OCI-LY7 (cell line): ENCODE results near the gene DOK4. TPM values are rescaled to one million over a fixed set of nuclear protein-coding genes. Genes with fewer than 3 reads are reported as not detected.

ENCODE experiments used
- BruUV-seq: library from RNA; stranded (reverse); fragments of 400-500 nt; replicated peaks from 2 replicates; lab custom pipeline; 2021; lab: Mats Ljungman, UMichigan
- CTCF ChIA-PET: fragments of 300-600 bp; sonication (Branson Sonifier 250); formaldehyde crosslinking; loops from one replicate; lab custom pipeline; 2022; ENCODE audit warnings: antibody characterized with exemption; ENCODE audit not compliant: unreplicated experiment; lab: Charles Lee
- POLR2A ChIA-PET: fragments of 300-600 bp; sonication (Branson Sonifier 250); formaldehyde crosslinking; loops from one replicate; lab custom pipeline; 2022; ENCODE audit warnings: antibody characterized with exemption; lab: Charles Lee
- DNase-seq: peaks from one replicate; pipeline ENCODE4 v3.0.0-alpha.2; 2015; ENCODE audit warnings: low spot score
- H2AFZ ChIP-seq: fragments of 200-600 bp; sonication (generic), shearing (Covaris generic); 2 replicates; pipeline ENCODE4 v1.6.1; 2014; ENCODE audit warnings: mild to moderate bottlenecking, antibody characterized with exemption, low read length, moderate library complexity
- H3K27ac ChIP-seq: fragments of 200-600 bp; sonication (generic); 2 replicates; pipeline ENCODE4 v1.5.1; 2014; ENCODE audit warnings: mixed run types, low read depth, mild to moderate bottlenecking, moderate library complexity, low read length, inconsistent platforms; ENCODE audit not compliant: poor library complexity, severe bottlenecking
- H3K36me3 ChIP-seq: fragments of 200-600 bp; sonication (generic); 2 replicates; pipeline ENCODE4 v1.6.1; 2014; ENCODE audit warnings: mild to moderate bottlenecking, antibody characterized with exemption, low read length, moderate library complexity, mixed read lengths; ENCODE audit not compliant: insufficient read depth
- H3K4me1 ChIP-seq: fragments of 200-600 bp; sonication (generic); 2 replicates; pipeline ENCODE4 v1.5.1; 2014; ENCODE audit warnings: mild to moderate bottlenecking, low read length; ENCODE audit not compliant: insufficient read depth, poor library complexity, severe bottlenecking
- H3K4me2 ChIP-seq: fragments of 200-600 bp; sonication (generic); 2 replicates; pipeline ENCODE4 v1.6.1; 2014; ENCODE audit warnings: mild to moderate bottlenecking, low read length
- H3K4me3 ChIP-seq: fragments of 200-600 bp; sonication (generic); 2 replicates; pipeline ENCODE4 v1.5.1; 2014; ENCODE audit warnings: mild to moderate bottlenecking, low read depth, low read length; ENCODE audit not compliant: poor library complexity, severe bottlenecking
- H3K79me2 ChIP-seq: fragments of 200-600 bp; sonication (generic); 2 replicates; pipeline ENCODE4 v1.6.1; 2016; ENCODE audit warnings: low read depth, mild to moderate bottlenecking, low read length, moderate library complexity, mixed read lengths; ENCODE audit not compliant: insufficient read depth
- H3K9me2 ChIP-seq: fragments of 200-600 bp; sonication (generic); 2 replicates; pipeline ENCODE4 v1.6.1; 2016; ENCODE audit warnings: mild to moderate bottlenecking, low read length, mixed read lengths; ENCODE audit not compliant: insufficient read depth
- H3K9me3 ChIP-seq: fragments of 200-600 bp; sonication (generic); 2 replicates; pipeline ENCODE4 v1.6.1; 2014; ENCODE audit warnings: mild to moderate bottlenecking, mixed run types, low read length, mixed read lengths
- H4K20me1 ChIP-seq: fragments of 200-600 bp; sonication (generic); 2 replicates; pipeline ENCODE4 v1.6.1; 2014; ENCODE audit warnings: mild to moderate bottlenecking, antibody characterized with exemption, low read length, moderate library complexity, mixed read lengths; ENCODE audit not compliant: insufficient read depth
- EZH2phosphoT487 ChIP-seq: fragments of 200-600 bp; sonication (generic); IDR thresholded peaks from 2 replicates; pipeline ENCODE4 v1.6.1; 2018; ENCODE audit warnings: low read depth, borderline replicate concordance, mild to moderate bottlenecking, mixed run types, antibody characterized with exemption, low read length, moderate library complexity, mixed read lengths
- intact Hi-C: fragments of 100-400 bp; cut with micrococcal nuclease; formaldehyde crosslinking; loops from one replicate; pipeline ENCODE4 v1.10.0; 2022; ENCODE audit not compliant: unreplicated experiment
- total RNA-seq, 2 experiments: library from RNA; depleted of rRNA in 1 of 2; stranded (reverse); fragments of >200 nt in 1 of 2; shearing (Covaris generic) in 1 of 2; gene quantifications; 2 replicates each; pipeline ENCODE4 v1.2.3, GENCODE V29; 2014 to 2022
- TF ChIP-seq, protein P1 (sequence below): fragments of 200-600 bp; sonication (generic); conservative IDR thresholded peaks from 2 replicates; pipeline ENCODE4 v1.5.1; 2014; ENCODE audit warnings: mild to moderate bottlenecking, antibody characterized with exemption, low read length, moderate library complexity, mixed read lengths

The DOK4 gene
- total RNA-seq, 2 experiments from 2014 or later, result 0.09 to 1.0 TPM

DNA sequence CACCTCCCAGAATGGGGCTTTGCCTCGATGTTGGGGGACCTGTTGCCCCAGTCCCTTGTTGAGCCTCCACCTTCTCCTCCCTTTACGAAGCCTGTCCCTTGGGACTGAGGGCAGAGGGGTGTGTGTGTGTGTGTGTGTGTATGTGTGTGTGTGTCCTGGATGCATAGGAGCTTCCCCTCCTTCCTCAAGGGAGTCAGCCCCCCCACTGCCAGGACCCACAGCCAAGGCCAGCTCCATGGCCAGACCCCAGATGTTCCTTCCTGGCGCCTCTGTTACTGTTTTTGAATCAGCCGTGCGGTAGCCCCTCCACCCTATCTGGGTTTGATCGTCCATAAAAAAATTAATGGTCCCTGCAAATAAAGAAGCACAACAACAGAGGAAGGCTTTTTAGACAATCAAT, 17.7 kb upstream of the DOK4 start:
- intact Hi-C loops, result no loop called here

DNA sequence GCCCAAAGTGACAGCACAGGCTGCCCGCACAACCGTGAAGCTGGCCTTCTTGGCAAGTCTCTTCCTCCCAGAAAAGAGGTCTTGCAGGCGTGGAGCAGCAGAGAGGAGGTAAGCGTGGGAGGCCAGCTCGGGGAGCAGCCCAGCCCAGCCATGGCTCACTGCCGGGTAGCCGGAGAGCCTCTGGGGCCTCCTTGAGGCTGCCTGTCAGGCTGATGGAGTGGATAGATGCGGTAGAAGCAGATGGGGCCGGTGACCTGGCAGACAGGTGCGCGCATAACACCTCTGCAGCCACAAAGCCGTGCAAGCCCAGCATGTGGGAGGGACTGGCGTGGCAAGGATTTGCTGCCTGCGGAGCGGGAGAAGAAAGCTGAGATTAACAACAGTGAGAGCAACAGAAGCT, 17.1 kb upstream of the DOK4 start:
- ChIA-PET CTCF (no interaction called here), POLR2A (no interaction called here)
- Histone ChIP-seq H3K9me3 (no peaks in the 10 kb centered on the region), H3K79me2 (no peaks in the 10 kb centered on the region), H3K27ac (no peak overlapping the region), H3K36me3 (no peaks in the 10 kb centered on the region), H4K20me1 (no peaks in the 10 kb centered on the region; the same call in 1 of the 2 replicates), H2AFZ (no peak overlapping the region), H3K9me2 (no peaks in the 10 kb centered on the region), H3K4me1 (no peaks in the 10 kb centered on the region), H3K4me2 (no peak overlapping the region), H3K4me3 (no peak overlapping the region)
- TF ChIP-seq EZH2phosphoT487, result no peak
- TF ChIP-seq, protein P1, sequence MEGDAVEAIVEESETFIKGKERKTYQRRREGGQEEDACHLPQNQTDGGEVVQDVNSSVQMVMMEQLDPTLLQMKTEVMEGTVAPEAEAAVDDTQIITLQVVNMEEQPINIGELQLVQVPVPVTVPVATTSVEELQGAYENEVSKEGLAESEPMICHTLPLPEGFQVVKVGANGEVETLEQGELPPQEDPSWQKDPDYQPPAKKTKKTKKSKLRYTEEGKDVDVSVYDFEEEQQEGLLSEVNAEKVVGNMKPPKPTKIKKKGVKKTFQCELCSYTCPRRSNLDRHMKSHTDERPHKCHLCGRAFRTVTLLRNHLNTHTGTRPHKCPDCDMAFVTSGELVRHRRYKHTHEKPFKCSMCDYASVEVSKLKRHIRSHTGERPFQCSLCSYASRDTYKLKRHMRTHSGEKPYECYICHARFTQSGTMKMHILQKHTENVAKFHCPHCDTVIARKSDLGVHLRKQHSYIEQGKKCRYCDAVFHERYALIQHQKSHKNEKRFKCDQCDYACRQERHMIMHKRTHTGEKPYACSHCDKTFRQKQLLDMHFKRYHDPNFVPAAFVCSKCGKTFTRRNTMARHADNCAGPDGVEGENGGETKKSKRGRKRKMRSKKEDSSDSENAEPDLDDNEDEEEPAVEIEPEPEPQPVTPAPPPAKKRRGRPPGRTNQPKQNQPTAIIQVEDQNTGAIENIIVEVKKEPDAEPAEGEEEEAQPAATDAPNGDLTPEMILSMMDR, result no peak
- intact Hi-C loops, result no loop called here
- no peak for DNase-seq
- no TSS peak for BruUV-seq

More for the DNA sequence above, 17.7 kb upstream of the DOK4 start:
- ChIA-PET CTCF (no interaction called here), POLR2A (no interaction called here)
- no peaks in the 10 kb centered on the region for H3K9me2 ChIP-seq
- no peaks in the 10 kb centered on the region; the same call in 1 of the 2 replicates for H4K20me1 ChIP-seq
- no peaks in the 10 kb centered on the region for H3K9me3 ChIP-seq
- H3K79me2 ChIP-seq, result no peaks in the 10 kb centered on the region
- DNase-seq, result no peak
- H3K27ac ChIP-seq, result no peak overlapping the region
- TF ChIP-seq EZH2phosphoT487, result no peak
- TF ChIP-seq, protein P1, result no peak
- H3K36me3 ChIP-seq, result no peaks in the 10 kb centered on the region
- H2AFZ ChIP-seq, result no peak overlapping the region
- H3K4me1 ChIP-seq, result no peaks in the 10 kb centered on the region
- no peak overlapping the region for H3K4me3 ChIP-seq
- no TSS peak for BruUV-seq
- no peak overlapping the region for H3K4me2 ChIP-seq

DNA sequence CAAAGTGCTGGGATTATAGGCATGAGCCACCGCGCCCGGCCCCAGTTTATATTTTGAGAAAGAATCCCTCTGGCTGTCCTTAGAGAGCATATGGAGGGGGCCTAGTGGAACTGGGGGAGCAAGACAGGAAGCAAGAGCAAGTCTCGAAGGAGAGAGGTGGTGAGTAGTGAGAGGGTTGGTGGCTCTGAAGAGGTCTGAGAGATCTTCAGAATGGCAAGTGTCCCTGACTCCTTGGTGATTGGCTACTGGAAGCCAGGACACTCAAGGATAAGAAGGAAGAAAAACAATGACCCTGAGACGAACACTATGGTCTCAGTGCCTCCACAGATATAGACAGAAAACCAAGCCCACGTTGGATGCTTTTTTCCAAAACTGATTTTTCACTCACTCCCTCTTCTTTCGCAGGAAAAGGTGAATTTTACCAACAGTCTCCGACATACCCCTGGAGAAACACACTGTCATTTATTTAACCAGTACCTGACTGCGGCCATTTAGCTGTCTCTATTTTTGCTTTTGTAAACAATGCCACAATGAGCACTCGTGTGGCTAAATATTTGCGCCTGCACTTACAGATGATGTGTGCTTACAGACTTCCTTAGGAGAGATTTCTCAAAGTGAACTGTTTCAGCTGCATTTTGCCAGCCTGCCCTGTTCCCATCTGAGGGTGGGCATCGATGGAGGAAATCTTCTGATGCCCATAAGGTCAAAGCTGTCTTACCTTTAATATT, 15.9 kb upstream of the DOK4 start:
- no peaks in the 10 kb centered on the region for H3K79me2 ChIP-seq
- H3K9me2 ChIP-seq, result no peaks in the 10 kb centered on the region
- H2AFZ ChIP-seq, result no peak overlapping the region
- intact Hi-C loops, result no loop called here
- DNase-seq, result no peak
- no peak overlapping the region for H3K4me2 ChIP-seq
- no peak overlapping the region for H3K4me3 ChIP-seq
- TF ChIP-seq EZH2phosphoT487, result no peak
- TF ChIP-seq, protein P1, result no peak
- ChIA-PET CTCF (no interaction called here), POLR2A (interaction anchor here (0.6 to 0.8 kb wide), 2 partner anchors 44 to 81 kb away, joined by 3 read pairs; no protein-coding TSS in a partner anchor)
- no peaks in the 10 kb centered on the region for H3K36me3 ChIP-seq
- H3K4me1 ChIP-seq, result no peaks in the 10 kb centered on the region
- no peaks in the 10 kb centered on the region; the same call in 1 of the 2 replicates for H4K20me1 ChIP-seq
- BruUV-seq, result no TSS peak
- no peaks in the 10 kb centered on the region for H3K9me3 ChIP-seq
- H3K27ac ChIP-seq, result no peak overlapping the region
